Lung (tissue), 12 donors: ENCODE data around the gene DIP2C. TPM values are rescaled to one million over a fixed set of nuclear protein-coding genes. Genes with fewer than 3 reads are reported as not detected.

Experiments used
- ATAC-seq: fragments of 200-7000 bp; cut with Tn5 transposase; one replicate; pipeline ENCODE4 v1.9.1; 2020; ENCODE audit warnings: moderate number of reproducible peaks; ENCODE audit not compliant: insufficient read depth, low FRiP score
- DNase-seq, 3 donors: peaks; one replicate each; pipeline ENCODE4 v3.0.0-alpha.2; 2013 to 2017
- H3K27ac ChIP-seq, 2 donors: one replicate each; pipeline ENCODE4 v1.5.1; 2013; ENCODE audit warnings: mild to moderate bottlenecking in 2 of 2, moderate library complexity in 2 of 2, control low read depth in 1 of 2, inconsistent platforms in 1 of 2, low read depth in 1 of 2, low read length in 1 of 2
- H3K27me3 ChIP-seq, 3 donors: one replicate each; pipeline ENCODE4 v1.5.1; 2013; ENCODE audit warnings: low read length in 2 of 3; ENCODE audit not compliant: control insufficient read depth in 3 of 3, insufficient read depth in 3 of 3
- H3K36me3 ChIP-seq, 4 donors: one replicate each; pipeline ENCODE4 v1.5.1; 2013; ENCODE audit warnings: low read length in 4 of 4, mild to moderate bottlenecking in 1 of 4, moderate library complexity in 1 of 4; ENCODE audit not compliant: control insufficient read depth in 4 of 4, insufficient read depth in 4 of 4
- H3K4me1 ChIP-seq, 5 donors: one replicate each; pipeline ENCODE4 v1.5.1; 2013; ENCODE audit warnings: low read length in 5 of 5, mild to moderate bottlenecking in 2 of 5, moderate library complexity in 1 of 5; ENCODE audit not compliant: control insufficient read depth in 5 of 5, insufficient read depth in 5 of 5
- H3K4me3 ChIP-seq: one replicate; pipeline ENCODE4 v1.5.1; 2013; ENCODE audit warnings: mild to moderate bottlenecking, control low read depth, moderate library complexity
- H3K9ac ChIP-seq, 2 donors: one replicate each; pipeline ENCODE4 v1.5.1; 2013; ENCODE audit warnings: low read length in 2 of 2, control low read depth in 1 of 2; ENCODE audit not compliant: insufficient read depth in 1 of 2
- H3K9me3 ChIP-seq, 4 donors: one replicate each; pipeline ENCODE4 v1.5.1; 2013; ENCODE audit warnings: low read length in 3 of 4, mild to moderate bottlenecking in 1 of 4, moderate library complexity in 1 of 4; ENCODE audit not compliant: control insufficient read depth in 4 of 4, insufficient read depth in 3 of 4
- WGBS, 2 donors: extraction: QIAGEN DNeasy Blood & Tissue Kit; methylation state at CpG; one replicate each; pipeline ENCODE4 v1.1.7; 2013; 5-methylcytosine and 5-hydroxymethylcytosine counted together
- polyA plus RNA-seq, 2 donors: library from polyadenylated mRNA; stranded (reverse); fragments of 200-250 nt; gene quantifications; one replicate each; pipeline ENCODE4 v1.2.1, GENCODE V29; 2013
- total RNA-seq, 2 donors: library from RNA; depleted of rRNA in 1 of 2; stranded (reverse); fragments of >200 nt in 1 of 2; gene quantifications; one replicate each; pipeline ENCODE4 v1.2.1, GENCODE V29; 2014 to 2021
- TF ChIP-seq, protein P1 (sequence below): IDR thresholded peaks from 2 replicates; pipeline ENCODE4 v1.5.1; 2012; ENCODE audit warnings: mild to moderate bottlenecking; ENCODE audit errors: control extremely low read depth, extremely low read depth
- donor health status: control.
- donor health status: control.
- donor health status: Bipolar disorder and iron deficiency.
- donor health status: healthy.
- donor health status: DM: yes; HTN: yes; CAD: no.

DIP2C gene
- total and polyA plus RNA-seq, 4 donors = 3.6 to 20.0 (median 9.5) TPM

DNA sequence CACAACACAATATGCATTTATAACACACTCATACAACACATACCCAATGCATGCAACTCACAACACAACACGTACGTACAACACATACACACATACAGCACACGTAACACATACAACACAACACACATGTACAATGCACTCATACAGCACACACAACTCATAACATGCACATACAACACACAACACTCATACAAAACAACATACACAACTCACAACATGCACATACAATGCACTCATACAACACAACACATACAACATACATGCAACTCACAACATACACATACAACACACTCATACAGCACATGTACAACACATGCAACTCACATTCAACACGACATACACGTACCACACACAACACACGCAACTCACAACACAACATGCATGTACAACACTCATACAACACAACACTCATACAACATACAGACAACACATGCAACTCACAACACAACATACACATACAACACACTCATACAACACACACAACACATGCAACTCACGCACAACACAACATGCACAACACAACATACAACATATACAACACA is 21.8 kb downstream of the DIP2C start:
- H3K27me3 ChIP-seq = no peaks in the 10 kb centered on the region
- no peak for DNase-seq
- TF ChIP-seq, protein P1, sequence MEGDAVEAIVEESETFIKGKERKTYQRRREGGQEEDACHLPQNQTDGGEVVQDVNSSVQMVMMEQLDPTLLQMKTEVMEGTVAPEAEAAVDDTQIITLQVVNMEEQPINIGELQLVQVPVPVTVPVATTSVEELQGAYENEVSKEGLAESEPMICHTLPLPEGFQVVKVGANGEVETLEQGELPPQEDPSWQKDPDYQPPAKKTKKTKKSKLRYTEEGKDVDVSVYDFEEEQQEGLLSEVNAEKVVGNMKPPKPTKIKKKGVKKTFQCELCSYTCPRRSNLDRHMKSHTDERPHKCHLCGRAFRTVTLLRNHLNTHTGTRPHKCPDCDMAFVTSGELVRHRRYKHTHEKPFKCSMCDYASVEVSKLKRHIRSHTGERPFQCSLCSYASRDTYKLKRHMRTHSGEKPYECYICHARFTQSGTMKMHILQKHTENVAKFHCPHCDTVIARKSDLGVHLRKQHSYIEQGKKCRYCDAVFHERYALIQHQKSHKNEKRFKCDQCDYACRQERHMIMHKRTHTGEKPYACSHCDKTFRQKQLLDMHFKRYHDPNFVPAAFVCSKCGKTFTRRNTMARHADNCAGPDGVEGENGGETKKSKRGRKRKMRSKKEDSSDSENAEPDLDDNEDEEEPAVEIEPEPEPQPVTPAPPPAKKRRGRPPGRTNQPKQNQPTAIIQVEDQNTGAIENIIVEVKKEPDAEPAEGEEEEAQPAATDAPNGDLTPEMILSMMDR = no peak

DNA sequence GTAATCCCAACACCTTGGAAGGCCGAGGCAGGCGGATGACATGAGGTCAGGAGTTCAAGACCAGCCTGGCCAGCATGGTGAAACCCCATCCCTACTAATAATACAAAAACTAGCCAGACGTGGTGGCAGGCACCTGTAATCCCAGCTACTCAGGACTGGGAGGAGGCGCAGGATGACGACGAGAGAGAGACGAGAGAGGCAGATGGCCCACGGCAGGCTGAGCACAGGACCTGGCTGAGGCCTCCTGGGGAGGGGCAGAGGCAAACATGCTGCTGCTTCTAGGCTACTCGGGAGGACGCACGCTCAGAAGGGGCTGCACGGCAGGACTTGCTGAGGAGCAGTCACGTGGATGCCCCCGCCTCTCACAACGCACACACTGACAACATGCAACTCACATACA is 22.4 kb downstream of the DIP2C start:
- TF ChIP-seq, protein P1 = no peak
- Histone ChIP-seq H3K4me1 (peaks cover 0 to 20% (median 5%) of the 10 kb centered on the region in 5 donors), H3K9ac (no peak overlapping the region), H3K27ac (no peak overlapping the region), H3K9me3 (peaks cover 0 to 4% (median 1%) of the 10 kb centered on the region in 4 donors), H3K36me3 (peaks cover 0 to 2% (median 0%) of the 10 kb centered on the region in 4 donors), H3K27me3 (no peaks in the 10 kb centered on the region), H3K4me3 (no peak overlapping the region)
- 94 to 95% methylated on average over 15 of the region's 15 CpGs for WGBS, 2 donors
- DNase-seq = no peak
- ATAC-seq = no peak

More for the DNA sequence above, 21.8 kb downstream of the DIP2C start:
- peaks cover 0 to 2% (median 0%) of the 10 kb centered on the region in 4 donors for H3K36me3 ChIP-seq
- H3K27ac ChIP-seq = no peak overlapping the region
- H3K9me3 ChIP-seq = peaks cover 0 to 4% (median 1%) of the 10 kb centered on the region in 4 donors
- H3K4me3 ChIP-seq = no peak overlapping the region
- 97 to 99% methylated on average over 7 of the region's 7 CpGs for WGBS, 2 donors
- ATAC-seq = no peak
- H3K9ac ChIP-seq = no peak overlapping the region
- H3K4me1 ChIP-seq = peaks cover 0 to 20% (median 5%) of the 10 kb centered on the region in 5 donors

DNA sequence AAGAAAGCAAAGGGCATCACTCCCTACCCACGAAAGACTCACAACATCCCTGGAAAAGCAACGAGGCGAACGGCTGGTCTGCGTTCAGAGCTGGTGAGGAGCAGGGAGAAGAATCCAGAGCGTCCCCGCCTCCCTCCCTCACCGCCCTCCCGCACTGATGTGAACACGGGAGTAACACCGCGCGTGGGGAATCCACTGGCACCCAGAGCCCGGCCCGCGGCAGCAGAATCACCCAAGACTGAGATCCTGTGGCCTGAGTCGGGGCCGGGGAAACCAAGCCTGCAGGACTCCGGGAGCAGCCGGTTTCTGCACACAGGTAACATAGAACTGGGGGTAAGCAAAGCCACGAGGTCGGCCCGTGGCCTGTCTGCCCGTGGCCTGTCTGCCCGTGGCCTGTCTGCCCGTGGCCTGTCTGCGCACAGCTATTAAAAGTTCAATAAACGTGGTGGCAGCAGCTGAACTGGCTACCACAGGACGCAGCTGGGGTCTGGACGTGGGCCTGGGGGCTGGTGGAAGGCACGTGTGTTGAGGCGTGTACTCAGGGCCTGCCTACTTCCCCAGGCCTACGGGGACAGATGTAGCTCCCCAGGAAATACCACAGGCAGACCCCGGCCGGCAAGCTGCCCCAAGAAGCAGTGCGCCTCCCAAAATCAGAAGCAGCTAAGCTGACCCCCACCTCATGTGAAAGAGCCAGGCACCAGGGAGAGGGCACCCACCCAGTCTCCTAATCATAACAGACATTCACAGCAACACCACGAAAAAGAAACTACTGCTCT is 23.0 kb downstream of the DIP2C start:
- H3K9me3 ChIP-seq = peaks cover 0 to 4% (median 1%) of the 10 kb centered on the region in 4 donors
- WGBS, 2 donors = 87 to 93% methylated on average over 34 to 37 of the region's 37 CpGs
- peak overlapping the region in 1 of 2 donors; percentile 78 for H3K9ac ChIP-seq
- ATAC-seq (no peak), DNase-seq (no peak)
- peaks cover 1 to 20% (median 5%) of the 10 kb centered on the region in 5 donors for H3K4me1 ChIP-seq
- no peak overlapping the region for H3K27ac ChIP-seq
- no peaks in the 10 kb centered on the region for H3K27me3 ChIP-seq
- TF ChIP-seq, protein P1 = no peak
- no peak overlapping the region for H3K4me3 ChIP-seq
- peaks cover 0 to 2% (median 0%) of the 10 kb centered on the region in 4 donors for H3K36me3 ChIP-seq
